Skeletal muscle cell (primary cell): ENCODE data around the gene KIAA0232.
"Not testable (repeated sequence)": the region's sequence is repeated elsewhere in the genome, so short reads cannot be mapped to it uniquely, and the experiment has no call there.

Experiments
- DNase-seq: peaks from one replicate; pipeline ENCODE4 v3.0.0-alpha.2; 2010; ENCODE audit warnings: low read depth
- H3K4me3 ChIP-seq: 2 replicates; pipeline ENCODE4 v1.5.1; 2011; ENCODE audit warnings: low read depth, mild to moderate bottlenecking, control low read depth, low read length, moderate library complexity

Gene KIAA0232

GRCh38 chr4:6772223-6772928 lies 10.2 kb upstream of the KIAA0232 start:
- no peak for DNase-seq
- no peak overlapping the region for H3K4me3 ChIP-seq

DNA sequence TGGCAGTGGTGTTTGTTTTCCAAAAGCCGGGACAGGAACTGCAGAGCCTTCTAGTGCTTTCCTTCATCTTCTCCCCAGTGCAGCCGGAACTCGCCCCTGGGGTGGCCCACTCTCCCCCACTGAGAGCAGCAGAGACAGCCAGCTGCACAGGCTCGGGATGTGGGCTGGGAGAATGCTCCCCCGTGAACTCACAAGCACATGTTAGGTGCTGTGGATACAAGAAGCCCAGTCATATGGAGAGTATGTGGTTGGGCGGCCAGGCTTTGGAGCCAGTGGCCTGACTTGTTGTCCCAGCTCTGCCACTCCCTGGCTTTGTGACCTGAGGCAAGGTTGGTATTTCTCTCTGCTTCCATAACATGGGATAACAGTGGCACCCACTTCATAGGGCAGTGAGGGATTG lies 9.4 kb upstream of the KIAA0232 start:
- no peak for DNase-seq
- no peak overlapping the region for H3K4me3 ChIP-seq

- no peak overlapping the region for H3K4me3 ChIP-seq
- no peak for DNase-seq
Observed at GRCh38 chr4:6773616-6774540, 8.6 kb upstream of the KIAA0232 start.

GRCh38 chr4:6775746-6776145 lies 6.8 kb upstream of the KIAA0232 start:
- no peak for DNase-seq

GRCh38 chr4:6776920-6777635 lies 5.4 kb upstream of the KIAA0232 start:
- no peak overlapping the region for H3K4me3 ChIP-seq
- no peak for DNase-seq

More at GRCh38 chr4:6775746-6776145, 6.8 kb upstream of the KIAA0232 start:
- no peak overlapping the region for H3K4me3 ChIP-seq

DNA sequence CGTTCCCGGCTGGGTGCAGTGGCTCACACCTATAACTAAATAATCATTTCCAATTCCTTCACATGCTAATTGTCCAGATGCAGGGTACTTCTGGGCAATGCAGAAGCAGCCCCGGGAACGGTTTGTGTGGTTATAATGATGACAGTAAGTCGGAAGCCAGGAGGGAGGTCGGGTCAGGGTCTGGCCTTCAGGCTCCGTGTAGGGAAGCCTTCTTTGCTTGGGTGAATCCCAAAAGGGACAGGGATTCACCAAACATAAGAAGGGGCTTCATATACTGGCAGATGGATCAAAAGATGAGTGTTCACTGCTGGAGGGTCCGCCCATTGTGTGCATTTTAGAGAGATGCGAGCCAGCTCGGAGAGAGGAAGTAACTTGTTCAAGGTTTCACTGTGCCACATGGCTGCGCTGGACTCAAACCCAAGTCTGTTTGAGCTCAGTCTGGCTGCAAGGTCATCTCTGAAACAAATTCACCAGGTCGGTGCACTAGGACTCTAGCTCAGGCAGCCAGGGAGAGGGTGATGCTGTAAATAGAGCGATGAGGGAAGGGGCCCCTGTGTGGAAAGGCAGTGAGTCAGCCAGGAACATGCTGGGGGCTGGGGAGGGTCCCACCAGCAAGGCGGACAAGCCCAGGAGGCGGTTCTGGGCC lies 4.8 kb upstream of the KIAA0232 start:
- no peak overlapping the region for H3K4me3 ChIP-seq
- no peak for DNase-seq

DNA sequence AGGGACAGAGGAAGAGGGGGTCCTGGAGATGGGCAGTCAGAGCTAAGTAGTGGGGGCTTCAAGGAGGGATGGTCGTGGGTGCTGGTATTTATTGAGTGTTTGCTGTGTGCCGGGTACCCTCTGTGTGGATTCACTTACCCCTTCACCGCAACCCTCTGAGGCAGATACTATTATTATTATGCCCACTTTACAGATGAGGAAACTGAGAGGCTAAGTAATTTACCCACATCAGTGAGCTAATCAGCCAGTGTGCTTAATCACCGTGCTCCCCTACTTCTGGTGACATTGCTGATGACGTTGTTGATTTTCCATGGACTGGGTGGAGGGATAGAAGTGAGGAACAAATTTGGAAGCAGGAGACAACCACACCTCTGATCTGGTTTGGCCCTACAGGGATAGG lies 4.1 kb upstream of the KIAA0232 start:
- DNase-seq: no peak
- H3K4me3 ChIP-seq: no peak overlapping the region

DNA sequence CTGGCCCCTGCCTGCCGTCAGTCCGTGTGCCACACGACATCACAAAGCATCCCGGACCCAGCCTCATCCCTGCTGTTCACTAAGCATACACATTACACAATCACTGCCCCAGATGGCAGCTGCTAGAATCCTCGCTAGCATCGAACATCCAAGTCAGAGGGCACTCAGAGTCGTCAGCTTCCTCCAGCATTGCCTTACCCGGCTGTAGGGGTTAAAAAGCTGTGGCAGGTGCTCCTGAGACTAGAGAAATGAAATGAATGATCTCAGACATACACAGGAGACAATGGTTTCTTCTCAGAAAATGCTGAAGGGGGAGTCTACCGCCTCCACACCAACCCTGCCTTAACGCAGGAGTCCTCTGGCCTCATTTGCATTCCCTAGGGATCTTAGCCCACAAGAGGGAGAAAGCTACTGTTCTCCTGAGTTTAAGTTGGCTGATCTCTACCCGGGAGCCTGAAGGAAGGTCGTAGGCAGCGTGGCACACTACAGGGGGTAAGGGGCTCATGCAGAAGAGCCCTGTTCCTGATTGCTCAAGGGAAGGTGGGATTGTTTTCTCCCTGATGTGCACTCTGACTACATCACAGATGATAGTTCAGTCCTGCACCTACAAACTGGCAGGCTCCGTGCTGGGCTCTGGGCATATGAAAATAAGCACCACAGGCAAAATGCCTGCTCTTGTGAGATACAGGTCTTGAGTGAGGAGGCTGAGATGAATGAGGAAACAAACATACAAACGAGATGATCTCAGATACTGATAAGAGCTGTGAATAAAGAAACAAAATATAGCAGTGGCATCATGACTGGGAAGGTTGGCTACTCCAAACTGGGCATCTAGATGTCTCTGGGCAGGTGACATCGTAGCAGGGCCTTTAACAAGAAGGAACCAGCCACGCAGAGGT lies 2.6 kb upstream of the KIAA0232 start:
- no peak overlapping the region for H3K4me3 ChIP-seq
- DNase-seq: peak; percentile 46

GRCh38 chr4:6781113-6781512 lies 1.4 kb upstream of the KIAA0232 start:
- DNase-seq: no peak
- no peak overlapping the region for H3K4me3 ChIP-seq

DNA sequence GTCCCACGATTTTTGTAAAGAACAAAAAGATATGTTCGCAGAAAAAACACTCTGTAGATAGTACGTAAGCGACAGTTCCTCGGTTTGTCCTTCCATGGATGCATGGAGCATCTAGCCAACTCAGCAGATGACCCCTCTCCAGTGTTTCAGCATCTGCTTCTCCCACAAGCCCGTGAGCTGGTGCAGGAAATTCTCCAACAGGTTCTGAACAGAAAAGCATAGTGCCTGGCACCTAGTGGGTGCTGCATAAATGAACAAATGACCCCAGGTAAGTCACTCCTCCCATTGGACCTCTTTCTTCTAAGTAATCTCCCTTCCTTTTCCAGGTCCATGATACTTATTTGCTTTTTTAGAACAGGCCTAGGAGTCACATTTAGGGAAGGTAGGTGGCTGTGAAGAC lies 966 bp upstream of the KIAA0232 start:
- H3K4me3 ChIP-seq: no peak overlapping the region
- DNase-seq: no peak

DNA sequence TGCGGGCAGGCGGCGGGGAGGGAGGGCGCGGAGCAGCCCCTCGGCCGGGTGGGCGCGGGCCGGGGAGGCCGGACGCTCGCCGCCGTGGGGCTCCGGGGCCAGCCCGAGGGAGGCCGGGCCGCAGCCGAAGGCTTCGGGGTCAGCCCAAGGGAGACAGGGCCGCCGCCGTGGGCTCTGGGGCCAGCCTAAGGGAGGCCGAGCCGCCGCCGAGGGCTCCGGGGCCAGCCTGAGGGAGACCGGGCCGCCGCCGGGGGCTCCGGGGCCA lies 251 bp downstream of the KIAA0232 start:
- DNase-seq: no peak
- peak overlapping the region; percentile 98 for H3K4me3 ChIP-seq

GRCh38 chr4:6783111-6783981 lies 819 bp downstream of the KIAA0232 start:
- H3K4me3 ChIP-seq: peak overlapping the region; percentile 98
- peak; percentile 61 for DNase-seq

DNA sequence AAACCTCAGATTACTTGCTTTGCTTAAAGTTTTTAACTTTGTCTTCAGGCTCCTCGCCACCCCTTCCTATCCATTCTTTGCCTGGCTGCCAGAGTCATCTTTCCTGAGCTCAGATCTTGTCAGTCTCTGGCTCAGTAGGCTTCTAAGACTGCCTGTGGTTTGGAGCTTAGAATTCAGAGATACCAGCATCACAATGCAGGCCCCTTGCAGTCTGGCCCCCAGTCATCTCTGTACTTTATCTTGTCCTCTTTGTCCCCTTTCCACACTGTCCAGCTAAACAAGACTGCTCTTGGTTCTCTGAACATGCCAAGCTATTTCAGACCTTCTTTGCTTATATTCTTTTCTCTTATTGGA lies 3.0 kb downstream of the KIAA0232 start:
- no peak for DNase-seq
- no peak overlapping the region for H3K4me3 ChIP-seq

- no peak overlapping the region for H3K4me3 ChIP-seq
- no peak for DNase-seq
Observed at GRCh38 chr4:6788123-6788522, 5.6 kb downstream of the KIAA0232 start.

DNA sequence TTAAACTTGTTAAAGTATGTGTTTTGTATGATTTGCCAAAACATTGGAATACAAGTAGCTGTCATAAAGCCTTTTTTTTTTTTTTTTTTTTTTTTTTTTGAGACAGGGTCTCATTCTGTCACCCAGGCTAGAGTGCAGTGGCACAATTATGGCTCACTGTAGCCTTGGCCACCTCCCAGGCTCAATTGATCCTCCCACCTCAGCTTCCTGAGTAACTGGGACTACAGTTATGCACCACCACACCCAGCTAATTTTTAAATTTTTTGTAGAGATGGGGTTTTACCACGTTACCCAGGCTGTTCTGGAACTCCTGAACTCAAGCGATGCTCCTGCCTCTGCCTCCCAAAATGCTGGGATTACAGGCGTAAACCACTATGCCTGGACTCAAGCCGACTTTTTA lies 8.7 kb downstream of the KIAA0232 start:
- not testable (repeated sequence) for H3K4me3 ChIP-seq, DNase-seq

GRCh38 chr4:6791796-6792195 lies 9.3 kb downstream of the KIAA0232 start:
- not testable (repeated sequence) for H3K4me3 ChIP-seq, DNase-seq

- no peak for DNase-seq
- no peak overlapping the region for H3K4me3 ChIP-seq
Observed at GRCh38 chr4:6794189-6794588, 11.7 kb downstream of the KIAA0232 start.

DNA sequence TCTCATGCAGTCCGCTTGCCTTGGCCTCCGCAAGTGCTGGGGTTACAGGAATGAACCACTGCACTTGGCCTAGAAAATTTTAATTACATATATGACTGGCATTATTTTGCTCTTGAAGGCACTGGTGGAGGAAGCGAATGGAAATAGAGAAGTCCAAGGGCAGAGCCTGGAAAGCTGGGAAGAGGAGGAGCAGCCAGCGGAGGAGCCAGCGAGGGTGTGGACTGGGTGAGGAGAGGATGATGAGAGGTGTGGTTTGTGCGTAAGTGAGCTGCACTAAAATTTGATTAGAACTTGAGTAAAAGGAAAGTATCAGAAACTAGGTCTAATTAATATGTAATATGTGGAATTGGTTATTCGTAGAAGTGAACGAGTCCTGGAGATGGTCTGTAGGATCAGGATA lies 13.3 kb downstream of the KIAA0232 start:
- H3K4me3 ChIP-seq: no peak overlapping the region
- DNase-seq: no peak
